ENCODE measurements around the gene MANSC1. TPM values are rescaled to one million over a fixed set of nuclear protein-coding genes. Genes with fewer than 3 reads are reported as not detected.
A peak's percentile ranks its signal among the peaks of the same experiment; 100 is the strongest.

MANSC1 gene
- total and polyA plus RNA-seq, 10 of the 15 experiments (the other 5 are each of a cell fraction or from before 2014, with no cell fraction given): 0.02 to 0.23 (median 0.11) TPM; not detected in 2

- in situ Hi-C loops (cut with MboI): no loop called here
- ChIA-PET POLR2A (no interaction called here), CTCF (interaction anchor here (0.9 to 4.4 kb wide), 14 partner anchors 9 to 339 kb away, joined by 3 to 24 read pairs (median 4); no protein-coding TSS in a partner anchor), SMC1A (ENCODE audit: uncharacterized antibody, unreplicated experiment) (interaction anchor here (0.6 to 4.0 kb wide), 15 partner anchors 12 to 395 kb away, joined by 3 to 24 read pairs (median 3); partner anchors contain the start of gene GPR19), RAD21 (ENCODE audit: unreplicated experiment) (interaction anchor here (1.4 to 2.5 kb wide), 5 partner anchors 14 to 339 kb away, joined by 3 to 11 read pairs (median 7); partner anchors contain the start of gene DUSP16)
- DNase-seq (ENCODE audit: low read depth, low spot score) (no peak), FAIRE-seq (no peak), ATAC-seq (no peak)
- Histone ChIP-seq H3K27me3 (replicated peaks in 1 of 2; ENCODE audit: control insufficient read depth in 2 of 2, insufficient read depth in 2 of 2, low read length in 1 of 2) (no peaks in the 10 kb centered on the region), H3K4me1 (ENCODE audit: control insufficient read depth, insufficient read depth, low read length) (no peaks in the 10 kb centered on the region), H3K79me2 (ENCODE audit: control insufficient read depth, insufficient read depth, low read length) (no peaks in the 10 kb centered on the region), H3K36me3 (ENCODE audit: control insufficient read depth in 2 of 2, insufficient read depth in 2 of 2, low read length in 1 of 2) (peaks cover 0 to 3% of the 10 kb centered on the region in 2 experiments; a peak in 1 of 4 replicates), H3K4me2 (ENCODE audit: control insufficient read depth, insufficient read depth) (no peak overlapping the region), H3K9ac (ENCODE audit: control insufficient read depth, insufficient read depth, low read length) (no peak overlapping the region), H3K4me3 (no peak overlapping the region), H3K9me3 (replicated peaks; ENCODE audit: control insufficient read depth, insufficient read depth, low read length) (no peaks in the 10 kb centered on the region; the same call in 2 of the 3 replicates), H4K20me1 (ENCODE audit: control insufficient read depth, insufficient read depth) (no peaks in the 10 kb centered on the region), H2AFZ (ENCODE audit: control insufficient read depth, low read depth, low read length) (no peak overlapping the region), H3K27ac (ENCODE audit: control insufficient read depth, insufficient read depth) (no peak overlapping the region)
- 77% methylated on average over 7 of the region's 7 CpGs for WGBS (ENCODE audit: insufficient coverage, insufficient replicate concordance, low lambda C conversion rate, missing lambda C conversion rate)
- intact Hi-C loops (cut with micrococcal nuclease; ENCODE audit: unreplicated experiment): no loop called here
- BruUV-seq (replicated peaks): no TSS peak
- TF ChIP-seq ZSCAN29 (IDR thresholded peaks at IDR 0.05): no peak
- TF ChIP-seq, protein P1, sequence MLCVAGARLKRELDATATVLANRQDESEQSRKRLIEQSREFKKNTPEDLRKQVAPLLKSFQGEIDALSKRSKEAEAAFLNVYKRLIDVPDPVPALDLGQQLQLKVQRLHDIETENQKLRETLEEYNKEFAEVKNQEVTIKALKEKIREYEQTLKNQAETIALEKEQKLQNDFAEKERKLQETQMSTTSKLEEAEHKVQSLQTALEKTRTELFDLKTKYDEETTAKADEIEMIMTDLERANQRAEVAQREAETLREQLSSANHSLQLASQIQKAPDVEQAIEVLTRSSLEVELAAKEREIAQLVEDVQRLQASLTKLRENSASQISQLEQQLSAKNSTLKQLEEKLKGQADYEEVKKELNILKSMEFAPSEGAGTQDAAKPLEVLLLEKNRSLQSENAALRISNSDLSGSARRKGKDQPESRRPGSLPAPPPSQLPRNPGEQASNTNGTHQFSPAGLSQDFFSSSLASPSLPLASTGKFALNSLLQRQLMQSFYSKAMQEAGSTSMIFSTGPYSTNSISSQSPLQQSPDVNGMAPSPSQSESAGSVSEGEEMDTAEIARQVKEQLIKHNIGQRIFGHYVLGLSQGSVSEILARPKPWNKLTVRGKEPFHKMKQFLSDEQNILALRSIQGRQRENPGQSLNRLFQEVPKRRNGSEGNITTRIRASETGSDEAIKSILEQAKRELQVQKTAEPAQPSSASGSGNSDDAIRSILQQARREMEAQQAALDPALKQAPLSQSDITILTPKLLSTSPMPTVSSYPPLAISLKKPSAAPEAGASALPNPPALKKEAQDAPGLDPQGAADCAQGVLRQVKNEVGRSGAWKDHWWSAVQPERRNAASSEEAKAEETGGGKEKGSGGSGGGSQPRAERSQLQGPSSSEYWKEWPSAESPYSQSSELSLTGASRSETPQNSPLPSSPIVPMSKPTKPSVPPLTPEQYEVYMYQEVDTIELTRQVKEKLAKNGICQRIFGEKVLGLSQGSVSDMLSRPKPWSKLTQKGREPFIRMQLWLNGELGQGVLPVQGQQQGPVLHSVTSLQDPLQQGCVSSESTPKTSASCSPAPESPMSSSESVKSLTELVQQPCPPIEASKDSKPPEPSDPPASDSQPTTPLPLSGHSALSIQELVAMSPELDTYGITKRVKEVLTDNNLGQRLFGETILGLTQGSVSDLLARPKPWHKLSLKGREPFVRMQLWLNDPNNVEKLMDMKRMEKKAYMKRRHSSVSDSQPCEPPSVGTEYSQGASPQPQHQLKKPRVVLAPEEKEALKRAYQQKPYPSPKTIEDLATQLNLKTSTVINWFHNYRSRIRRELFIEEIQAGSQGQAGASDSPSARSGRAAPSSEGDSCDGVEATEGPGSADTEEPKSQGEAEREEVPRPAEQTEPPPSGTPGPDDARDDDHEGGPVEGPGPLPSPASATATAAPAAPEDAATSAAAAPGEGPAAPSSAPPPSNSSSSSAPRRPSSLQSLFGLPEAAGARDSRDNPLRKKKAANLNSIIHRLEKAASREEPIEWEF (IDR thresholded peaks at IDR 0.05; ENCODE audit: insufficient replicate concordance, low read depth, low read length): no peak
- TF ChIP-seq MEF2B (IDR thresholded peaks at IDR 0.05; ENCODE audit: partially characterized antibody, poor library complexity, severe bottlenecking): no peak
- no peak for TF ChIP-seq SRF (IDR thresholded peaks at IDR 0.05; ENCODE audit: low read depth in 2 of 2, low read length in 2 of 2)
- TF ChIP-seq USF1 (IDR thresholded peaks at IDR 0.05; ENCODE audit: borderline replicate concordance, extremely low read length, insufficient read depth, low read depth, low read length): no peak
- 0 out of 2 replicates have a peak, but pooled peaks have one; percentile 11 for TF ChIP-seq RAD21 (IDR thresholded peaks at IDR 0.05; ENCODE audit: insufficient read depth, low read depth, low read length)
Observed at GRCh38 chr12:12398026-12398859, 48.2 kb upstream of the MANSC1 start.

All from GM12878 (cell line).